ENCODE data around the gene DBF4B.

DBF4B gene

DNA sequence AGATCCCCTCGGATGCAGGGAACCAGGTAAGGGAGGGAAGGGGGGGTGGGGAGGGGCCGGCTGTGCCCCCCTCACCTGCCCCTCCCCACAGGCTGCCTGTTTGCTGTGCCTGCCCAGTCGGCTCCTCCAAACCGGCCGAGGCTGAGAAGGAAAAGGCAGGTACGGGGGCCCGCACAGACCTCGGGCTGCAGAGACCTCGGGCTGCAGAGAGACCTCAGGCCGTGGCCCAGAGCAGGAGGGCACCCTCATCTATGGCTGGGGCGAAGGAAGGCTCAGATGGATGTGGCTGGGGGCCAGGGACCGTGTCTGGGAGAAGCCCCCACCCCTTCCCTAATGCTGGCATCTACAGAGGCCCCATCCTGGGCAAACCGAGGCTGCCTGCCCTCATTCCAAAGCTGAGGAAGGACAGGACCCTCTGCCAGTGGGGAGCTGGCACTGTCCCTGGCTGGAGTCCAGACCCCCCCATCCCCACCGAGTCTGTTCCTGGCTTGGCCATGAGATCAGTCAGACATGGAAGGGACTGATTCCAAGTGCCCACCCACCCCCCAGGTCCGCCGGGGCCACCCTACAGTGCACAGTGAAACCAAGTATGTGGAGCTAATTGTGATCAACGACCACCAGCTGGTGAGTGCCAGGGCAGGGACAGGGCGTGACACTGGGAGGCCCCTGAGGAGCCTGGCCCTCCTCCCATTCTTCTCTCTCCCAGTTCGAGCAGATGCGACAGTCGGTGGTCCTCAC lies 64.0 kb downstream of the DBF4B start:
- Histone ChIP-seq H3K79me2 (ENCODE audit: control insufficient read depth, low read length) (no peaks in the 10 kb centered on the region), H3K9me3 (ENCODE audit: control insufficient read depth, insufficient read depth, low read length) (no peaks in the 10 kb centered on the region), H3K4me1 (ENCODE audit: control insufficient read depth, low read length) (peaks cover 15% of the 10 kb centered on the region), H3K27ac (ENCODE audit: low read depth, low read length) (no peak overlapping the region), H3F3A (ENCODE audit: control insufficient read depth, insufficient read depth) (no peaks in the 10 kb centered on the region), H3K4me2 (ENCODE audit: low read length) (no peak overlapping the region), H4K20me1 (ENCODE audit: control insufficient read depth, insufficient read depth, low read depth, low read length) (0 out of 2 replicates have a peak, but pooled peaks cover 2% of the 10 kb centered on the region), H3K27me3 (ENCODE audit: control insufficient read depth, low read length) (peaks cover 8% of the 10 kb centered on the region; the same call in 1 of the 2 replicates), H3K4me3 (ENCODE audit: low read length) (no peak overlapping the region), H3K9me2 (replicated peaks; ENCODE audit: control insufficient read depth, low read length) (no peaks in the 10 kb centered on the region), H3K36me3 (ENCODE audit: control insufficient read depth, low read length) (no peaks in the 10 kb centered on the region)
- TF ChIP-seq, protein P1, sequence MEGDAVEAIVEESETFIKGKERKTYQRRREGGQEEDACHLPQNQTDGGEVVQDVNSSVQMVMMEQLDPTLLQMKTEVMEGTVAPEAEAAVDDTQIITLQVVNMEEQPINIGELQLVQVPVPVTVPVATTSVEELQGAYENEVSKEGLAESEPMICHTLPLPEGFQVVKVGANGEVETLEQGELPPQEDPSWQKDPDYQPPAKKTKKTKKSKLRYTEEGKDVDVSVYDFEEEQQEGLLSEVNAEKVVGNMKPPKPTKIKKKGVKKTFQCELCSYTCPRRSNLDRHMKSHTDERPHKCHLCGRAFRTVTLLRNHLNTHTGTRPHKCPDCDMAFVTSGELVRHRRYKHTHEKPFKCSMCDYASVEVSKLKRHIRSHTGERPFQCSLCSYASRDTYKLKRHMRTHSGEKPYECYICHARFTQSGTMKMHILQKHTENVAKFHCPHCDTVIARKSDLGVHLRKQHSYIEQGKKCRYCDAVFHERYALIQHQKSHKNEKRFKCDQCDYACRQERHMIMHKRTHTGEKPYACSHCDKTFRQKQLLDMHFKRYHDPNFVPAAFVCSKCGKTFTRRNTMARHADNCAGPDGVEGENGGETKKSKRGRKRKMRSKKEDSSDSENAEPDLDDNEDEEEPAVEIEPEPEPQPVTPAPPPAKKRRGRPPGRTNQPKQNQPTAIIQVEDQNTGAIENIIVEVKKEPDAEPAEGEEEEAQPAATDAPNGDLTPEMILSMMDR (IDR thresholded peaks at IDR 0.05; ENCODE audit: low read depth, low read length, poor library complexity, severe bottlenecking): no peak

DNA sequence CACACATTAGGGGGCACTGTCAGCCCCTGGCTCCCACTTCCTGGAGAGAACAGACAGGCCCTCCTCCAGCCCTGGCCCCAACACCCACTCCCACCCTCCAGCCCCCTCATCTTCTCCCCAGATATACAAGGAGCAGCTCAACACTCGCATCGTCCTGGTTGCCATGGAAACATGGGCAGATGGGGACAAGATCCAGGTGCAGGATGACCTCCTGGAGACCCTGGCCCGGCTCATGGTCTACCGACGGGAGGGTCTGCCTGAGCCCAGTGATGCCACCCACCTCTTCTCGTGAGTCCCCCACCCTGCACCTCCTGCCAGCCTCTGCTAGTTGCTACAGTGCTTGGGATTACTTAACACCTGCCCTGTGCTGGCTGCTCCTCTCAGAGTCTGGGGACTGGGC lies 64.7 kb downstream of the DBF4B start:
- H3K4me1 ChIP-seq (ENCODE audit: control insufficient read depth, low read length): peaks cover 15% of the 10 kb centered on the region

DNA sequence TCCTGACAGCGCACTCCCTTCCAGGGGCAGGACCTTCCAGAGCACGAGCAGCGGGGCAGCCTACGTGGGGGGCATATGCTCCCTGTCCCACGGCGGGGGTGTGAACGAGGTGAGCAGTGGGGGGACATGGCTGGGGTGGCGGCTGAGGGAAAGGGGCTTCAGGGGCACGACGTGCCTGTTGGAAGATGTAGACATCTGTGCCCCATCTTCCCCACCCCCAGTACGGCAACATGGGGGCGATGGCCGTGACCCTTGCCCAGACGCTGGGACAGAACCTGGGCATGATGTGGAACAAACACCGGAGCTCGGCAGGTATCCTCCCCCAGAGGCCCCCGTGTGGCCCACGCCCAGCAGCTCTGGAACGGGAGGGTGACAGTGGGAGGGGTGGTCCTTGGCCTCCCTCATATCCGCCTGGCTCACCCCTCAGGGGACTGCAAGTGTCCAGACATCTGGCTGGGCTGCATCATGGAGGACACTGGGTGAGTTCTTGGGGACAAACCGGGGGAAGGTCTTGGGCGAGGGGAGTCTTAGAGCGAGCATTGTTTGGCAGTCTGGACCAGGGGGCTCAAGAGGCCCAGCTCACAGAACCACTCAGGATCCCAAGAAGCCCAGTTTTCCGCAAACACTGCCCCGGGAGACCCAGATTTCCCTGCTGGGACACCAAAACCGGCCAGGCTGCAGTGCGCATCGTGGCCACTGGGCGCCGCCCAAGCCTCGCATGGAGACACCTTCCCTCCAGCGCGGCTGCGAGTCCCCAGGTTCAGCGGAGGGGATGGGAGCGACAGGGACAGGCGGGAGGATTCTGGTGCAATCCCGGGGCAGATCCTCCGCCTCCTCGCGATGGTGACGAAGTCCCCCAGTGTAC lies 66.0 kb downstream of the DBF4B start:
- Histone ChIP-seq H3K4me2 (ENCODE audit: low read length) (peak overlapping the region; percentile 100), H3K79me2 (ENCODE audit: control insufficient read depth, low read length) (no peaks in the 10 kb centered on the region), H3K9me2 (replicated peaks; ENCODE audit: control insufficient read depth, low read length) (no peaks in the 10 kb centered on the region), H3K4me3 (ENCODE audit: low read length) (peak overlapping the region; percentile 90), H3K27me3 (ENCODE audit: control insufficient read depth, low read length) (no peaks in the 10 kb centered on the region), H4K20me1 (ENCODE audit: control insufficient read depth, insufficient read depth, low read depth, low read length) (0 out of 2 replicates have a peak, but pooled peaks cover 2% of the 10 kb centered on the region), H3K36me3 (ENCODE audit: control insufficient read depth, low read length) (no peaks in the 10 kb centered on the region), H3K4me1 (ENCODE audit: control insufficient read depth, low read length) (peaks cover 24% of the 10 kb centered on the region), H3K27ac (ENCODE audit: low read depth, low read length) (no peak overlapping the region), H3F3A (ENCODE audit: control insufficient read depth, insufficient read depth) (no peaks in the 10 kb centered on the region), H3K9me3 (ENCODE audit: control insufficient read depth, insufficient read depth, low read length) (no peaks in the 10 kb centered on the region)
- no peak for TF ChIP-seq EZH2phosphoT487 (IDR thresholded peaks at IDR 0.05; ENCODE audit: borderline replicate concordance, low read length)
- TF ChIP-seq, protein P1 (IDR thresholded peaks at IDR 0.05; ENCODE audit: low read depth, low read length, poor library complexity, severe bottlenecking): peak; percentile 96

More for the DNA sequence above, 64.7 kb downstream of the DBF4B start:
- Histone ChIP-seq H3K4me2 (ENCODE audit: low read length) (no peak overlapping the region), H3K27me3 (ENCODE audit: control insufficient read depth, low read length) (peaks cover 3% of the 10 kb centered on the region; the same call in 1 of the 2 replicates), H3F3A (ENCODE audit: control insufficient read depth, insufficient read depth) (no peaks in the 10 kb centered on the region), H3K27ac (ENCODE audit: low read depth, low read length) (no peak overlapping the region), H3K36me3 (ENCODE audit: control insufficient read depth, low read length) (no peaks in the 10 kb centered on the region), H4K20me1 (ENCODE audit: control insufficient read depth, insufficient read depth, low read depth, low read length) (0 out of 2 replicates have a peak, but pooled peaks cover 2% of the 10 kb centered on the region), H3K4me3 (ENCODE audit: low read length) (no peak overlapping the region), H3K79me2 (ENCODE audit: control insufficient read depth, low read length) (no peaks in the 10 kb centered on the region), H3K9me3 (ENCODE audit: control insufficient read depth, insufficient read depth, low read length) (no peaks in the 10 kb centered on the region), H3K9me2 (replicated peaks; ENCODE audit: control insufficient read depth, low read length) (no peaks in the 10 kb centered on the region)
- TF ChIP-seq, protein P1 (IDR thresholded peaks at IDR 0.05; ENCODE audit: low read depth, low read length, poor library complexity, severe bottlenecking): no peak
- no peak for TF ChIP-seq EZH2phosphoT487 (IDR thresholded peaks at IDR 0.05; ENCODE audit: borderline replicate concordance, low read length)

Data from DOHH2 (cell line).